Breast epithelium (tissue), 4 donors: ENCODE results near the gene MEIOSIN. TPM values are rescaled to one million over a fixed set of nuclear protein-coding genes. Genes with fewer than 3 reads are reported as not detected.
"Not testable (repeated sequence)": the region's sequence is repeated elsewhere in the genome, so short reads cannot be mapped to it uniquely, and the experiment has no call there.

ENCODE experiments used
- DNase-seq, 2 donors: peaks; one replicate each; pipeline ENCODE4 v3.0.0-alpha.2; 2019; ENCODE audit warnings: low spot score in 2 of 2
- H3K27ac ChIP-seq, 2 donors: fragments of 200-600 bp; sonication (generic) in 1 of 2; one replicate each; pipeline ENCODE4 v1.5.1; 2016 to 2019; ENCODE audit warnings: mild to moderate bottlenecking in 1 of 2
- H3K27me3 ChIP-seq, 2 donors: fragments of 200-600 bp; sonication (generic) in 1 of 2; one replicate each; pipeline versions ENCODE4 v1.5.1 to v1.6.0; 2017 to 2019; ENCODE audit warnings: control low read depth in 1 of 2, mild to moderate bottlenecking in 1 of 2
- H3K36me3 ChIP-seq: fragments of 200-600 bp; one replicate; pipeline ENCODE4 v1.5.1; 2019
- H3K4me1 ChIP-seq, 2 donors: fragments of 200-600 bp; sonication (generic); one replicate each; pipeline ENCODE4 v1.5.1; 2016 to 2019; ENCODE audit warnings: control low read depth in 1 of 2
- H3K4me3 ChIP-seq, 3 donors: fragments of 200-600 bp; sonication (generic); 1 replicate in 2 of 3; 2 replicates in 1 of 3; pipeline ENCODE4 v1.5.1; 2016 to 2019; ENCODE audit warnings: mild to moderate bottlenecking in 3 of 3, moderate library complexity in 2 of 3
- H3K9me3 ChIP-seq, 2 donors: fragments of 200-600 bp; sonication (generic) in 1 of 2; one replicate each; pipeline ENCODE4 v1.5.1; 2016 to 2019; ENCODE audit warnings: control low read depth in 1 of 2
- CTCF ChIP-seq, 3 donors: fragments of 450-650 bp; IDR thresholded peaks; one replicate each; pipeline ENCODE4 v1.5.1; 2016 to 2017; ENCODE audit warnings: antibody characterized with exemption in 3 of 3, mild to moderate bottlenecking in 3 of 3, moderate library complexity in 3 of 3
- POLR2A ChIP-seq: fragments of 450-650 bp; IDR thresholded peaks from one replicate; pipeline ENCODE4 v1.6.1; 2016; ENCODE audit warnings: antibody characterized with exemption, mild to moderate bottlenecking, moderate library complexity
- POLR2AphosphoS5 ChIP-seq, 3 donors: sonication (generic); formaldehyde crosslinking; IDR thresholded peaks; one replicate each; pipeline ENCODE4 v1.6.1; 2017; ENCODE audit warnings: antibody characterized with exemption in 3 of 3
- intact Hi-C: fragments of 100-400 bp; cut with DNase I; formaldehyde crosslinking; loops from one replicate; pipeline ENCODE4 v1.15.1; 2023; ENCODE audit warnings: low total_unique reads
- total RNA-seq, 3 donors: library from RNA; depleted of rRNA; stranded (reverse); fragments of >200 nt; gene quantifications; one replicate each; pipeline ENCODE4 v1.1.0, GENCODE V29; 2016

Gene MEIOSIN
- total RNA-seq, 3 donors from 2014 or later: not detected

GRCh38 chr19:45715139-45715538, 18.1 kb upstream of the MEIOSIN start:
- Histone ChIP-seq H3K9me3 (no peaks in the 10 kb centered on the region), H3K36me3 (peaks cover 6% of the 10 kb centered on the region), H3K4me3 (no peak overlapping the region), H3K27ac (peak overlapping the region in 1 of 2 donors; percentile 1), H3K27me3 (no peaks in the 10 kb centered on the region), H3K4me1 (peaks cover 5% of the 10 kb centered on the region in 2 donors)
- intact Hi-C loops: no loop called here
- no peak for TF ChIP-seq POLR2AphosphoS5 (IDR thresholded peaks at IDR 0.05)
- no peak for DNase-seq

- Histone ChIP-seq H3K27me3 (no peaks in the 10 kb centered on the region), H3K9me3 (no peaks in the 10 kb centered on the region), H3K4me3 (peak overlapping the region; percentile 55 to 84 (median 69)), H3K4me1 (peaks cover 5% of the 10 kb centered on the region in 2 donors), H3K36me3 (peaks cover 6% of the 10 kb centered on the region), H3K27ac (peak overlapping the region; percentile 92 to 97)
- intact Hi-C loops: no loop called here
- TF ChIP-seq POLR2AphosphoS5 (IDR thresholded peaks at IDR 0.05) (peak in 1 of 3 donors; percentile 9), POLR2A (no peak)
- peak; percentile 63 for DNase-seq
These were observed 16.7 kb upstream of the MEIOSIN start for GRCh38 chr19:45716359-45717130.

GRCh38 chr19:45717131-45717982, 15.9 kb upstream of the MEIOSIN start:
- DNase-seq: peak; percentile 99
- Histone ChIP-seq H3K36me3 (peaks cover 6% of the 10 kb centered on the region), H3K9me3 (no peaks in the 10 kb centered on the region), H3K27ac (peak overlapping the region; percentile 92 to 97), H3K4me3 (peak overlapping the region; percentile 55 to 84 (median 69)), H3K4me1 (peaks cover 5% of the 10 kb centered on the region in 2 donors), H3K27me3 (no peaks in the 10 kb centered on the region)
- TF ChIP-seq CTCF (IDR thresholded peaks at IDR 0.05) (peak in 2 of 3 donors; percentile 13 to 15), POLR2A (peak; percentile 45), POLR2AphosphoS5 (IDR thresholded peaks at IDR 0.05) (peak; percentile 96 to 98 (median 97))
- intact Hi-C loops: no loop called here

GRCh38 chr19:45717983-45718650, 15.1 kb upstream of the MEIOSIN start:
- intact Hi-C loops: no loop called here
- DNase-seq: no peak
- TF ChIP-seq POLR2A: no peak
- TF ChIP-seq POLR2AphosphoS5 (IDR thresholded peaks at IDR 0.05): no peak
- TF ChIP-seq CTCF (IDR thresholded peaks at IDR 0.05): no peak
- H3K36me3 ChIP-seq: peaks cover under 1% of the 10 kb centered on the region
- no peaks in the 10 kb centered on the region for H3K27me3 ChIP-seq
- peak overlapping the region; percentile 92 to 97 for H3K27ac ChIP-seq
- peaks cover 5% of the 10 kb centered on the region in 2 donors for H3K4me1 ChIP-seq
- peak overlapping the region; percentile 55 to 84 (median 69) for H3K4me3 ChIP-seq
- no peaks in the 10 kb centered on the region for H3K9me3 ChIP-seq

GRCh38 chr19:45720065-45720464, 13.2 kb upstream of the MEIOSIN start:
- H3K27ac ChIP-seq, H3K4me3 ChIP-seq, H3K4me1 ChIP-seq, H3K9me3 ChIP-seq, DNase-seq, intact Hi-C loops, H3K27me3 ChIP-seq, H3K36me3 ChIP-seq: not testable (repeated sequence)

- intact Hi-C loops, DNase-seq, H3K4me1 ChIP-seq, H3K36me3 ChIP-seq, H3K4me3 ChIP-seq, H3K9me3 ChIP-seq, H3K27me3 ChIP-seq, H3K27ac ChIP-seq: not testable (repeated sequence)
These were observed 4.6 kb upstream of the MEIOSIN start for GRCh38 chr19:45728683-45729082.
